ENCODE data around the gene GARNL3.
A peak's percentile ranks its signal among the peaks of the same experiment; 100 is the strongest.

Gene GARNL3

DNA sequence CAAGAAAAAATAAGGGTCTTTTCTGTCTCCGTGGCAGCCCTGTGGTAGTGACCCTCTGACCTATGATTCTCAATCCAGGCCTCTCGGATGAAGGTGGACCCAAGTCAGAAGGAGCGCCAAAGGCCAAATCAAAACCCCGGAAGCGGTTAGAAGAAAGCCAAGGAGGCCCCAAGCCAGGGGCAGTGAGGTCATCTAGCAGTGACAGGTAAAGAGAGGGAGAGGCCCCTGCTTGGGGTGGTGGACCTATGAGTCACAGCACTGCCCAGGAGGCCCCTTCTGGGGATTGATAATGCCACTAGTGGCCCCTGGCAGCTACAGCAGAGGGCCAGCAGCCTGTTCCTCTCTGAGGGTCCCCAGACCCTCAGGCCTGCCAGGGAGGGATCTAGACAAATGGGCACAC is 126.0 kb downstream of the GARNL3 start:
- peak overlapping the region; percentile 78 for H3K27ac ChIP-seq (replicated peaks)
- no peak for DNase-seq (ENCODE audit: low read depth in 1 of 2, low spot score in 1 of 2)
- TF ChIP-seq GABPA (IDR thresholded peaks at IDR 0.05; ENCODE audit: low read depth): no peak
- H3K4me3 ChIP-seq (replicated peaks; ENCODE audit: insufficient read depth, low read length): no peak overlapping the region
- no peaks in the 10 kb centered on the region for H3K27me3 ChIP-seq (ENCODE audit: insufficient read depth, poor library complexity, severe bottlenecking)

DNA sequence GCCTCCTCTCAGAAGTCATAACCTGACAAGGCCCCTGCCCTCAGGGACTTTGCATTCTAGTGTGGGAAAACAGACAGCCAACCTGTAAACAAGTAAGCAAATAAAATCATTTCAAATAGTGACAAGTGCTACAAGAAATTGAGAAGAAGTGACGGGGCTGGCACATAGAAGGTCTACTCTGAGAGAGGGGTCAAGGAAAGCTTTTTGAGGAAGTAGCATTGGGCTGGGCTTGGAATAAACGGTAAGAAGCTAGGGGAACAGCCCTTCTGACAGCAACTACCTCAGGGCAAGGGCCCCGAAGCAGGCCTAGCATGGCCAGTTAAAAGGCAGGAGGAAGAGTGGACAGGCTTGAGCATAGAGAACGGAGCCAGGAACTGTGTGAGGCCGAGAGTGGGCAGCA is 127.6 kb downstream of the GARNL3 start:
- Histone ChIP-seq H3K27me3 (ENCODE audit: insufficient read depth, poor library complexity, severe bottlenecking) (no peaks in the 10 kb centered on the region), H3K27ac (replicated peaks) (peak overlapping the region; percentile 72), H3K4me3 (replicated peaks; ENCODE audit: insufficient read depth, low read length) (no peak overlapping the region)
- peak; percentile 66; the same call in 1 of the 2 replicates for TF ChIP-seq SPI1 (IDR thresholded peaks at IDR 0.05; ENCODE audit: borderline replicate concordance, low read depth)
- TF ChIP-seq, protein P1, sequence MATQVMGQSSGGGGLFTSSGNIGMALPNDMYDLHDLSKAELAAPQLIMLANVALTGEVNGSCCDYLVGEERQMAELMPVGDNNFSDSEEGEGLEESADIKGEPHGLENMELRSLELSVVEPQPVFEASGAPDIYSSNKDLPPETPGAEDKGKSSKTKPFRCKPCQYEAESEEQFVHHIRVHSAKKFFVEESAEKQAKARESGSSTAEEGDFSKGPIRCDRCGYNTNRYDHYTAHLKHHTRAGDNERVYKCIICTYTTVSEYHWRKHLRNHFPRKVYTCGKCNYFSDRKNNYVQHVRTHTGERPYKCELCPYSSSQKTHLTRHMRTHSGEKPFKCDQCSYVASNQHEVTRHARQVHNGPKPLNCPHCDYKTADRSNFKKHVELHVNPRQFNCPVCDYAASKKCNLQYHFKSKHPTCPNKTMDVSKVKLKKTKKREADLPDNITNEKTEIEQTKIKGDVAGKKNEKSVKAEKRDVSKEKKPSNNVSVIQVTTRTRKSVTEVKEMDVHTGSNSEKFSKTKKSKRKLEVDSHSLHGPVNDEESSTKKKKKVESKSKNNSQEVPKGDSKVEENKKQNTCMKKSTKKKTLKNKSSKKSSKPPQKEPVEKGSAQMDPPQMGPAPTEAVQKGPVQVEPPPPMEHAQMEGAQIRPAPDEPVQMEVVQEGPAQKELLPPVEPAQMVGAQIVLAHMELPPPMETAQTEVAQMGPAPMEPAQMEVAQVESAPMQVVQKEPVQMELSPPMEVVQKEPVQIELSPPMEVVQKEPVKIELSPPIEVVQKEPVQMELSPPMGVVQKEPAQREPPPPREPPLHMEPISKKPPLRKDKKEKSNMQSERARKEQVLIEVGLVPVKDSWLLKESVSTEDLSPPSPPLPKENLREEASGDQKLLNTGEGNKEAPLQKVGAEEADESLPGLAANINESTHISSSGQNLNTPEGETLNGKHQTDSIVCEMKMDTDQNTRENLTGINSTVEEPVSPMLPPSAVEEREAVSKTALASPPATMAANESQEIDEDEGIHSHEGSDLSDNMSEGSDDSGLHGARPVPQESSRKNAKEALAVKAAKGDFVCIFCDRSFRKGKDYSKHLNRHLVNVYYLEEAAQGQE (IDR thresholded peaks at IDR 0.05; ENCODE audit: insufficient replicate concordance, low read depth): no peak
- no peak for TF ChIP-seq POLR2AphosphoS5 (IDR thresholded peaks at IDR 0.05; ENCODE audit: low read depth)
- no peak for TF ChIP-seq GABPA (IDR thresholded peaks at IDR 0.05; ENCODE audit: low read depth)
- TF ChIP-seq, protein P2, sequence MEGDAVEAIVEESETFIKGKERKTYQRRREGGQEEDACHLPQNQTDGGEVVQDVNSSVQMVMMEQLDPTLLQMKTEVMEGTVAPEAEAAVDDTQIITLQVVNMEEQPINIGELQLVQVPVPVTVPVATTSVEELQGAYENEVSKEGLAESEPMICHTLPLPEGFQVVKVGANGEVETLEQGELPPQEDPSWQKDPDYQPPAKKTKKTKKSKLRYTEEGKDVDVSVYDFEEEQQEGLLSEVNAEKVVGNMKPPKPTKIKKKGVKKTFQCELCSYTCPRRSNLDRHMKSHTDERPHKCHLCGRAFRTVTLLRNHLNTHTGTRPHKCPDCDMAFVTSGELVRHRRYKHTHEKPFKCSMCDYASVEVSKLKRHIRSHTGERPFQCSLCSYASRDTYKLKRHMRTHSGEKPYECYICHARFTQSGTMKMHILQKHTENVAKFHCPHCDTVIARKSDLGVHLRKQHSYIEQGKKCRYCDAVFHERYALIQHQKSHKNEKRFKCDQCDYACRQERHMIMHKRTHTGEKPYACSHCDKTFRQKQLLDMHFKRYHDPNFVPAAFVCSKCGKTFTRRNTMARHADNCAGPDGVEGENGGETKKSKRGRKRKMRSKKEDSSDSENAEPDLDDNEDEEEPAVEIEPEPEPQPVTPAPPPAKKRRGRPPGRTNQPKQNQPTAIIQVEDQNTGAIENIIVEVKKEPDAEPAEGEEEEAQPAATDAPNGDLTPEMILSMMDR (IDR thresholded peaks at IDR 0.05; ENCODE audit: insufficient read depth, low read length): no peak
- DNase-seq (ENCODE audit: low read depth in 1 of 2, low spot score in 1 of 2): peak in 1 of 2 experiments; percentile 69

DNA sequence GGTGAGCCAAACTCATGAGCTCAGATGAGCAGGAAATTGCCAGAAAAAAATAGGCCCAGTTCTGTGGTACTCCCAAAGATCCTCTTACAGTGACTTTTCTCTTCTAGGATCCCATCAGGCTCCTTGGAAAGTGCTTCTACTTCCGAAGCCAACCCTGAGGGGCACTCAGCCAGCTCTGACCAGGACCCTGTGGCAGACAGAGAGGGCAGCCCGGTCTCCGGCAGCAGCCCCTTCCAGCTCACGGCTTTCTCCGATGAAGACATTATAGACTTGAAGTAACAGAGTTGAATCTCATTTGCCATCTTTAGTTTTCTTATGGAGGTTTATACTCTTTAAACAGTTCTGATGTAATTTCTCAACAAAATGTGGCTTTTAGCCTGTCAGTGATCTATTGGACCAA is 128.4 kb downstream of the GARNL3 start:
- no peaks in the 10 kb centered on the region for H3K27me3 ChIP-seq (ENCODE audit: insufficient read depth, poor library complexity, severe bottlenecking)
- no peak for DNase-seq (ENCODE audit: low read depth in 1 of 2, low spot score in 1 of 2)
- TF ChIP-seq SPI1 (IDR thresholded peaks at IDR 0.05; ENCODE audit: borderline replicate concordance, low read depth): no peak
- TF ChIP-seq GABPA (IDR thresholded peaks at IDR 0.05; ENCODE audit: low read depth): no peak
- no peak overlapping the region for H3K4me3 ChIP-seq (replicated peaks; ENCODE audit: insufficient read depth, low read length)
- peak overlapping the region; percentile 72 for H3K27ac ChIP-seq (replicated peaks)

DNA sequence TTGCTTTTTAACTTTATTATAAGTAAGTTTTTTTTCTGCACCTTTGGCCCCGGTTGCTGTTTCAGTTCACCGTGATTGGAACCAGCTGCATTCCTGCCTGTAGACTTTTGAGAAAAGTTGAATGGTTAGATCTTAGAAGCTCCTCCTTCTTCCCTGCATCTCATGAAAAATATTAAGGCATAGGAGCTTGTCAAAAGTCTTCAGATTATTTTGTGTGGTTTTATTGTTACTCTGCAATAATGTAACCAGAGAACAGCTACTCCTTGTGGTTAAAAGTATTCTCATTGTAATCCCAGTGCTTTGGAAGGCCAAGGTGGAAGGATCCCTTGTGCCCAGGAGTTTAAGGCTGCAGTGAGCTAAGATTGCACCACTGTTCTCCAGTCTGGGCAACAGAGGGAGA is 129.1 kb downstream of the GARNL3 start:
- H3K27ac ChIP-seq (replicated peaks): no peak overlapping the region
- TF ChIP-seq, protein P1 (IDR thresholded peaks at IDR 0.05; ENCODE audit: insufficient replicate concordance, low read depth): no peak
- TF ChIP-seq GABPA (IDR thresholded peaks at IDR 0.05; ENCODE audit: low read depth) (no peak), POLR2AphosphoS5 (IDR thresholded peaks at IDR 0.05; ENCODE audit: low read depth) (no peak)
- TF ChIP-seq, protein P2 (IDR thresholded peaks at IDR 0.05; ENCODE audit: insufficient read depth, low read length): no peak
- no peak for DNase-seq (ENCODE audit: low read depth in 1 of 2, low spot score in 1 of 2)

DNA sequence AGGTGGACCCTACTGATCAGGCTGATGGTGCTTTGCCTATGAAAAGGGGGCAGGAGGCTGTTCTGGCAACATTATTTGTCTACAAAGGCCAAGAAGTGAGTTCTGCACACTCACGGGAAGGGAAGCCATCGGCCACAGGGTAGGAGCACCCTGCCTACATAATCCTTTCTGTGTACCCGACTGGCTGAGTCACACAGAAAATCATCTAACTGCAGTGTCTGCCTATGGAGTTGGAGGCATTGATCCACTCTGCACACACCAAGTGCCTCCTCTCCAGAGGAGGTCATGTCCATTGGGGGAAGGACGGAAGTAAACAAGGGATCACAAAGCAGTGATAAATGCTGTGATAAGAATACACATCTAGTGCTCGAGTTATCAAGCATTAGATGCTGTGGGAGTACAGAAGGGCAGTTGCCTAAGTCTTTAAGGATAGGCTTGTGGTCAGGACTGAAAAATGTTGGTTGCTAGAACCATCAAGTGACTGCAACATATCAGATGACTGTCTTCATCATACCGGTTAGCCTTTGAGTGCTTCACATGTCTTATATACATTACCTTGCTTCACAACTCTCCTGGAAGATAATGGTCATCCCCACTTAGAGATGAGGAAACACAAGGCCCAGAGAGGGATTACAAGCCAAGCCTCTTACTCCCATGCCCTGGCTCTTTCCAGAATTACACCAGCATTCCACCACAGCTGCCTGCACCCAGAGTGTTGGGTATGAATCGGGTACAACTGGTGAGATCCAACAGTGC is 131.1 kb downstream of the GARNL3 start:
- TF ChIP-seq POLR2AphosphoS5 (IDR thresholded peaks at IDR 0.05; ENCODE audit: low read depth) (no peak), GABPA (IDR thresholded peaks at IDR 0.05; ENCODE audit: low read depth) (no peak), SPI1 (IDR thresholded peaks at IDR 0.05; ENCODE audit: borderline replicate concordance, low read depth) (no peak)
- TF ChIP-seq, protein P2 (IDR thresholded peaks at IDR 0.05; ENCODE audit: insufficient read depth, low read length): no peak
- TF ChIP-seq, protein P1 (IDR thresholded peaks at IDR 0.05; ENCODE audit: insufficient replicate concordance, low read depth): no peak
- Histone ChIP-seq H3K27me3 (ENCODE audit: insufficient read depth, poor library complexity, severe bottlenecking) (no peaks in the 10 kb centered on the region), H3K4me3 (replicated peaks; ENCODE audit: insufficient read depth, low read length) (no peak overlapping the region), H3K27ac (replicated peaks) (peak overlapping the region; percentile 52)
- peak in 1 of 2 experiments; percentile 48 for DNase-seq (ENCODE audit: low read depth in 1 of 2, low spot score in 1 of 2)

More for the DNA sequence above, 129.1 kb downstream of the GARNL3 start:
- H3K27me3 ChIP-seq (ENCODE audit: insufficient read depth, poor library complexity, severe bottlenecking): no peaks in the 10 kb centered on the region
- no peak overlapping the region for H3K4me3 ChIP-seq (replicated peaks; ENCODE audit: insufficient read depth, low read length)

All from HL-60 (cell line).